Measurements from ENCODE around the gene RSPH3.

RSPH3 gene

GRCh38 chr6:158972241-158973233, 27.5 kb downstream of the RSPH3 start:
- Histone ChIP-seq H3K4me1 (ENCODE audit: control insufficient read depth, insufficient read depth, low read length, poor library complexity, severe bottlenecking) (no peaks in the 10 kb centered on the region), H3K36me3 (ENCODE audit: control insufficient read depth, insufficient read depth, low read length) (peaks cover 5% of the 10 kb centered on the region), H3K4me3 (ENCODE audit: extremely low read depth, insufficient read depth, low read length, poor library complexity, severe bottlenecking) (no peak overlapping the region), H3K27ac (ENCODE audit: low read depth, low read length, severe bottlenecking) (no peak overlapping the region), H3K9me3 (ENCODE audit: control insufficient read depth, low read length) (peaks cover 7% of the 10 kb centered on the region)
- WGBS, 2 experiments (ENCODE audit: insufficient coverage in 2 of 2): 0% methylated on average over 1 of the region's 4 CpGs; no CpG with 5 or more reads in 1 of the 2 experiments

DNA sequence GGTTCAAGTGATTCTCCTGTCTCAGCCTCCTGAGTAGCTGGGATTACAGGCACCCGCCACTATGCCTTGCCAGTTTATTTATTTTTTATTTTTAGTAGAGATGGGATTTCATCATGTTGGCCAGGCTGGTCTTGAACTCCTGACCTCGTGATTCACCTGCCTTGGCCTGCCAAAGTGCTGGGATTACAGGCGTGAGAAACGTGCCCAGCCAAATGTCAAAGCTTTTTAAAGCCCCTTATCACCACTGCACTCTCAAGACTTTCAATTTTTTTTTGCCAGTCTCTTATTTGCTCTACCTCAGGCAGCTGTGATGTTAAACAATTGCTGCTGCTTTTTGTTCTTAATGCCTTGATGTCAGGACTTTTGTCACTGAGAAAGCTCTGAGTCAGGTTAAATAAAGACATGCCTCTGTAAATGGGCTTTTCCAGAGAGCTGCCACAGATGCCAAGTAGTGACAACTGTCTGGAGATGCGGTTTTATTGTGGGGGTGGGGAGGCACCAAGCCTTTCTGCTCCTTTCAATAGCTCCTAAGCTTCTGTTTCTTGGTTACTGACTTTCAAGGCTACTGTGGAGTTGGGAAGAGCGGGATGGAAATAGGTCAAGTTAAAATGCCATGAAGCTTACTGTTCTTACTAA, 29.2 kb downstream of the RSPH3 start:
- peaks cover 5% of the 10 kb centered on the region for H3K36me3 ChIP-seq (ENCODE audit: control insufficient read depth, insufficient read depth, low read length)
- H3K4me3 ChIP-seq (ENCODE audit: extremely low read depth, insufficient read depth, low read length, poor library complexity, severe bottlenecking): no peak overlapping the region
- WGBS, 2 experiments (ENCODE audit: insufficient coverage in 2 of 2): 83 to 84% methylated on average over 3 of the region's 6 CpGs
- no peak overlapping the region for H3K27ac ChIP-seq (ENCODE audit: low read depth, low read length, severe bottlenecking)
- H3K4me1 ChIP-seq (ENCODE audit: control insufficient read depth, insufficient read depth, low read length, poor library complexity, severe bottlenecking): no peaks in the 10 kb centered on the region
- H3K9me3 ChIP-seq (ENCODE audit: control insufficient read depth, low read length): peaks cover 7% of the 10 kb centered on the region

DNA sequence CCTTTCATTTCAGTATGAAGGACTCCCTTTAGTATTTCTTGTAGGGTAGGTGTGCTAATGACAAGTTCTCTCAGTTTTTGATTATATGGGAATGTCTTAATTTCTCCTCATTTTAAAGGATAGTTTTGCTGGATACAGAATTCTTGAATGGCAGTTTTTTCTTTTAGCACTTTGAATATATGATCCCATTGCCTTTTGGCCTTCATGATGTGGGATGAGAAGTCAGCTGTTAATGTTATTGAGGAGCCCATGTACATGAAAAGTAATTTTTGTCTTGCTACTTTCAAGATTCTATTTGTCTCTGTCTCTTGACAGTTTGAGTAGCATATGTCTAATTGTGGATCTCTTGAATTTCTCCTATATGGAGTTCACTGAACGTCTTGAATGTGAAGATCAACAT, 30.9 kb downstream of the RSPH3 start:
- Histone ChIP-seq H3K36me3 (ENCODE audit: control insufficient read depth, insufficient read depth, low read length) (peaks cover 5% of the 10 kb centered on the region), H3K4me1 (ENCODE audit: control insufficient read depth, insufficient read depth, low read length, poor library complexity, severe bottlenecking) (no peaks in the 10 kb centered on the region), H3K9me3 (ENCODE audit: control insufficient read depth, low read length) (peaks cover 7% of the 10 kb centered on the region), H3K4me3 (ENCODE audit: extremely low read depth, insufficient read depth, low read length, poor library complexity, severe bottlenecking) (no peak overlapping the region), H3K27ac (ENCODE audit: low read depth, low read length, severe bottlenecking) (no peak overlapping the region)
- no CpG with 5 or more reads among the region's 1 CpG for WGBS, 2 experiments (ENCODE audit: insufficient coverage in 2 of 2)

DNA sequence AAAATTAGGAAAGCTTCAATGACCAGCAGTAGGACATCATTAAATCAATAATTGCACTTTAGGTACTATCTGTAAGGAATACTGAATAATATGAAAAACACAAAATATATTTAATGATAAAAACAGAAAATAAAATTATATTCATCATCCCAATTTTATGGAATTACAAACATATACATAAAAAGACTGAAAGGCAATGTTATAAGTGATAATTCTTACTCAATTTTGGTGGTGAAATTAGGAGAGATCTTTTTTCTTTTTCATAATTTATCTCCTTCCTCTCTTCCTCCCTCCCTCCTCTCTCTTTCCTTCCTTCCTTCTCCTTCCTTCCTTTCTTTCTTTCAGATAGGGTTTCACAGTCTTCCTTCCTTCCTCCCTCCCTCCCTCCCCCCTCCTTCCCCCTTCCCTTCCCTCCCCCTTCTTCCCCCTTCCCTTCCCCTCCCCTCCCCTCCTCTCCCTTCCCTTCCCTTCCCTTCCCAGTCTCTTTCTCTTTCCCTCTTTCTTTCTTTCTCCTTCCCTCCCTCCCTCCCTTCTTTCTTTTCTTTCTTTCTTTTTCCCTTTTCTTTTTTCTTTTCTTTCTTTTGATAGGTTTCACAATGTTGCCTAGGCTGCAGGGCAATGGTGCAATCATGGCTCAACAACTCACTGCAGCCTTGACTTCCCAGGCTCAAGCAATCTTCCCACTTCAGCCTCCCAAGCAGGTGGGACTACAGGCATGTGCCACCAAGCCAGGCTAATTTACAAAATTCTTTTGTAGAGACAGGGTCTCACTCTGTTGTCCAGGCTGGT, 36.8 kb downstream of the RSPH3 start:
- H3K4me3 ChIP-seq (ENCODE audit: extremely low read depth, insufficient read depth, low read length, poor library complexity, severe bottlenecking): no peak overlapping the region
- no peaks in the 10 kb centered on the region for H3K9me3 ChIP-seq (ENCODE audit: control insufficient read depth, low read length)
- H3K27ac ChIP-seq (ENCODE audit: low read depth, low read length, severe bottlenecking): no peak overlapping the region
- H3K4me1 ChIP-seq (ENCODE audit: control insufficient read depth, insufficient read depth, low read length, poor library complexity, severe bottlenecking): no peaks in the 10 kb centered on the region
- no peaks in the 10 kb centered on the region for H3K36me3 ChIP-seq (ENCODE audit: control insufficient read depth, insufficient read depth, low read length)

- no peaks in the 10 kb centered on the region for H3K4me1 ChIP-seq (ENCODE audit: control insufficient read depth, insufficient read depth, low read length, poor library complexity, severe bottlenecking)
- no peak overlapping the region for H3K4me3 ChIP-seq (ENCODE audit: extremely low read depth, insufficient read depth, low read length, poor library complexity, severe bottlenecking)
- no peaks in the 10 kb centered on the region for H3K9me3 ChIP-seq (ENCODE audit: control insufficient read depth, low read length)
- WGBS, 2 experiments (ENCODE audit: insufficient coverage in 2 of 2): 100% methylated on average over 1 of the region's 3 CpGs; no CpG with 5 or more reads in 1 of the 2 experiments
- no peak overlapping the region for H3K27ac ChIP-seq (ENCODE audit: low read depth, low read length, severe bottlenecking)
- H3K36me3 ChIP-seq (ENCODE audit: control insufficient read depth, insufficient read depth, low read length): no peaks in the 10 kb centered on the region
These were observed 37.6 kb downstream of the RSPH3 start for GRCh38 chr6:158962371-158962770.

DNA sequence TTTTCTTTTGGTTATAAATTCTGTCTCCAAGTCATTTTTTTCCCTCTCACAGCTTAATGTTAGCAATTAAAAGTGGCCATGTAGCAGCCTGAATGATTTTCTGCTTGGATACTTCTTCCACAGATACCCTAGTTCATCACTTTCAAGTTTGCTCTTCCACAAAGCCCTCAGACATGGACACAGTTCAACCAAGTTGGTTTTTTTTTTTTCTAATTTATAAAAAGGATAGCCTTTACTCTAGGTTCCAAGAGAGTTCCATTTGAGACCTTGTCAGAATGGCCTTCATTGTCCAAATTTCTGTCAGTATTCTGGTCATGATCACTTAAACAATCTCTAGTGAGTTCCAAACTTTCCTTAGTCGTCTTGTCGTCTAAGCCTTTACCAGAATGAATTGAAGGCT, 40.0 kb downstream of the RSPH3 start:
- Histone ChIP-seq H3K36me3 (ENCODE audit: control insufficient read depth, insufficient read depth, low read length) (no peaks in the 10 kb centered on the region), H3K9me3 (ENCODE audit: control insufficient read depth, low read length) (no peaks in the 10 kb centered on the region), H3K4me1 (ENCODE audit: control insufficient read depth, insufficient read depth, low read length, poor library complexity, severe bottlenecking) (no peaks in the 10 kb centered on the region), H3K27ac (ENCODE audit: low read depth, low read length, severe bottlenecking) (no peak overlapping the region), H3K4me3 (ENCODE audit: extremely low read depth, insufficient read depth, low read length, poor library complexity, severe bottlenecking) (no peak overlapping the region)
- 77 to 89% methylated on average over 2 of the region's 2 CpGs for WGBS, 2 experiments (ENCODE audit: insufficient coverage in 2 of 2)

DNA sequence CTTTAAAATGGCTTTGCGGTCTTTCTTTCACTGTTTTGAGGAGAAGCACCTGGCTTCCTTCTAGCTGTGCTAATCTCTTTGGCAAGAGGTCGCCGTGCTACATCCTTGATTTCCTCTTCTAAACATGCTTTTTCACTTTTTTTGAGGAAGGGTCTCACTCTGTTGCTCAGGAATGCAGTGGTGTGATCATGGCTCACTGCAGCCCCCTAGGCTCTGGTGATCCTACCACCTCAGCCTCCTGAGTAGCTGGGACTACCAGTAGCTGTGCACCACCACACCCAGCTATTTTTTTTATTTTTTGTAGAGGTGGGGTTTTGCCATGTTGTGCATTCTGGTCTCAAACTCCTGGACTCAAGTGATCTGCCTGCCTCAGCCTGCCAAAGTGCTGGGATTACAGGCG, 40.5 kb downstream of the RSPH3 start:
- Histone ChIP-seq H3K36me3 (ENCODE audit: control insufficient read depth, insufficient read depth, low read length) (no peaks in the 10 kb centered on the region), H3K27ac (ENCODE audit: low read depth, low read length, severe bottlenecking) (no peak overlapping the region), H3K4me1 (ENCODE audit: control insufficient read depth, insufficient read depth, low read length, poor library complexity, severe bottlenecking) (no peaks in the 10 kb centered on the region), H3K9me3 (ENCODE audit: control insufficient read depth, low read length) (no peaks in the 10 kb centered on the region), H3K4me3 (ENCODE audit: extremely low read depth, insufficient read depth, low read length, poor library complexity, severe bottlenecking) (no peak overlapping the region)
- 94% methylated on average over 4 of the region's 4 CpGs for WGBS, 2 experiments (ENCODE audit: insufficient coverage in 2 of 2)

GRCh38 chr6:158958504-158959386, 41.3 kb downstream of the RSPH3 start:
- H3K4me3 ChIP-seq (ENCODE audit: extremely low read depth, insufficient read depth, low read length, poor library complexity, severe bottlenecking): no peak overlapping the region
- no peaks in the 10 kb centered on the region for H3K4me1 ChIP-seq (ENCODE audit: control insufficient read depth, insufficient read depth, low read length, poor library complexity, severe bottlenecking)
- WGBS, 2 experiments (ENCODE audit: insufficient coverage in 2 of 2): 88 to 98% methylated on average over 4 to 5 of the region's 7 CpGs
- no peaks in the 10 kb centered on the region for H3K36me3 ChIP-seq (ENCODE audit: control insufficient read depth, insufficient read depth, low read length)
- no peak overlapping the region for H3K27ac ChIP-seq (ENCODE audit: low read depth, low read length, severe bottlenecking)
- no peaks in the 10 kb centered on the region for H3K9me3 ChIP-seq (ENCODE audit: control insufficient read depth, low read length)

DNA sequence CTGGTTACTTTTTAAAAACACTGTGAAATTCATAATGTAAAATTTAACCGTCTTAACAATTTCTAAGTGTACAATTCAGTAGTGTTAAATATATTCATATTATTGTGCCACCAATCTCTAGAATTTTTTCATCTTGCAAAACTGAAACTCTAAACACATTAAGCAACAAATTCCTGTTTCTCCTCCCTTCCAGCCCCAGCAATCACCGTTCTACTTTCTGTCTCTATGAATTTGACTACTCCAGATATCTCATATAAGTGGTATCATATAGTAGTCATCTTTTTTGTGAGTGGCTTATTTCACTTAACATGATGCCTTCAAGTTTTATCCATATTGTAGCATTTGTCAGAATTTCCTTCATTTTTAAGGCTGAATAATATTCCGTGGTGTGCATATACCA, 44.7 kb downstream of the RSPH3 start:
- H3K36me3 ChIP-seq (ENCODE audit: control insufficient read depth, insufficient read depth, low read length): no peaks in the 10 kb centered on the region
- H3K4me1 ChIP-seq (ENCODE audit: control insufficient read depth, insufficient read depth, low read length, poor library complexity, severe bottlenecking): no peaks in the 10 kb centered on the region
- H3K4me3 ChIP-seq (ENCODE audit: extremely low read depth, insufficient read depth, low read length, poor library complexity, severe bottlenecking): no peak overlapping the region
- no CpG with 5 or more reads among the region's 3 CpGs for WGBS, 2 experiments (ENCODE audit: insufficient coverage in 2 of 2)
- H3K9me3 ChIP-seq (ENCODE audit: control insufficient read depth, low read length): no peaks in the 10 kb centered on the region
- H3K27ac ChIP-seq (ENCODE audit: low read depth, low read length, severe bottlenecking): no peak overlapping the region

- Histone ChIP-seq H3K9me3 (ENCODE audit: control insufficient read depth, low read length) (no peaks in the 10 kb centered on the region), H3K36me3 (ENCODE audit: control insufficient read depth, insufficient read depth, low read length) (no peaks in the 10 kb centered on the region), H3K27ac (ENCODE audit: low read depth, low read length, severe bottlenecking) (no peak overlapping the region), H3K4me1 (ENCODE audit: control insufficient read depth, insufficient read depth, low read length, poor library complexity, severe bottlenecking) (no peaks in the 10 kb centered on the region), H3K4me3 (ENCODE audit: extremely low read depth, insufficient read depth, low read length, poor library complexity, severe bottlenecking) (no peak overlapping the region)
- WGBS, 2 experiments (ENCODE audit: insufficient coverage in 2 of 2): no CpG with 5 or more reads among the region's 2 CpGs
These were observed 45.2 kb downstream of the RSPH3 start for GRCh38 chr6:158954753-158955152.
